ENCODE results near the gene SETX.

The SETX gene

DNA sequence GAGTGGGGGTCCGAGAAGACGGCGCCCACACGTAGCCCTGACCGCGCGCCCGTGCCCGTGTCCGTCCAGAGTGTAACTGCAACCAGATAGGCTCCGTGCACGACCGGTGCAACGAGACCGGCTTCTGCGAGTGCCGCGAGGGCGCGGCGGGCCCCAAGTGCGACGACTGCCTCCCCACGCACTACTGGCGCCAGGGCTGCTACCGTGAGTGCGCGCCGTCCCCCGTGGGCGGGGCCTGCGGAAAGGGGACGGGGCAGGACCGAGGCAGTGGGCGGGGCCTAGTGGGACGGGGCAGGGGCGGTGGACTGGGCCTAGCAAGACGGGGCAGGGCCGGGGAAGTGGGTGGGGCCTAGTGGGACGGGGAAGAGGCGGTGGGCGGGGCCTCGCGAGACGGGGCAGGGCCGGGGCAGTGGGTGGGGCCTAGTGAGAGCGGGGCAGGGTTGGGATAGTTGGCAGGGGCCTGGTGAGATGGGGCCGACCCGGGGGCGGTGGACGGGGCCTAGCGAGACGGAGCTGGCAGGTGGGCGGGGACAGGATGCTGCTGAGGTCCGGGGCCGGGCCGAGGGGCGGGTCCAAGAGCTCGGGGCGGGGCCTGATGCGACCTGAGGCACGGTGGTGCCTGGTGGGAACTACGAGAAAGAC, 113.8 kb downstream of the SETX start:
- DNase-seq (ENCODE audit: low spot score): peak; percentile 79

DNA sequence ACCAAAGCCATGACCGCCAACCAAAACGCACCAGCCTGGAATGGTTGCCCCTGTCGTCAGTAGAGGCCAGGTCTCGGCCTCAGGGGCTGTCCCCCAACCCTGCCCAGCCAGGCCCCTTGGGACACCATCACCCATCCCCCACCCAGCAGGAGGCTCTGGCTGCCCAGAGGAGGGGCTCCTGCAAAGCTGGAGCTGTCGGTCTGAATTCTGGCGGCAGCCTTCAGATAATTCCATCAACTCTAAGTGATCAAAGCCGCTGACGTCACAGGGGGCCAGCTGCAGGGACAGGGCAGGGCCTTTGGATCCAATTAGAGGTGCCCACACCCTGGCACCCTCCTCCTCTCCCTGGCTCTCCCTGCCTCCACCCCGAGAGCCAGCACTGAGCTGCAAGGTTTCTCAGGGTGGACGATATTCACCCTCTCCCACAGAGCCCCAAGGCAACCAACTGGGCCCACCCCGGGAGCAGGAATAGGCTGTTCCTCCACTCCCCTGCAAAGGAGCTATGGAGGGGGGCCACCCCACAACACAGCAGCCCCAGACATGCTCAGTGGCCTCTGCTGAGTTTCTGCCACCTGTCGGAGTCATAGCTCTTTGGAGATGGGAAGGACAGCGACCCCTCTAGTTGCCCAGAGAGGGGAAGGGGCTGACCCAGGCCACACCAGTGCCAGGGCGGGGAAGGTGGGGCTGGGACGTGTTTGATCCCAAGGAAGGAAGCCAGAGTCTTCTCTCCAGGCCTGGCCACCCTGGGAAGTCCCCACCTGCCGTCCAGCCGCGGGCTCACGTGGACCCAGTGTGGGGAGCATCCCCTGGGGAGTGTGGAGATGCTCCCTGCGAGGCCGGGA, 114.6 kb downstream of the SETX start:
- no peak for DNase-seq (ENCODE audit: low spot score)

DNA sequence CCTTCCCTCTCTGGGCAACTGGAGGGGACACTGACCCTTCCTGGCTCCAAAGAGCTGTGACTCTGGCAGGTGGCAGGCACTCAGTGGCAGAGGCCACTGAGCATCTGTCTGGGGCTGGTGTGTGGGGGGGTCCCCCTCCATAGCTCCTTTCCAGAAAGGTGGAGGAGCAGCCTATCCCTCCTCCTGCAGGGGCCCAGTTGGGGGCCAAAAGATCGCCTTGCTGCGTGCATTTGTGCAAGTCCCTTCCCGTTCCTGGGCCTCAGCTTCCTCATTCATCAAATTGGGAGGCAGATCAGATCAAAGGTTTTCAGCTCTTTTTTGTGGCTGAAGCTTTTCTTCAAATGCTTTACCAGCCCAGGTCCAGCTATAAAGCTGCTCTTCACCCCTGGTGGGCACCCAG, 115.3 kb downstream of the SETX start:
- DNase-seq (ENCODE audit: low spot score): no peak

DNA sequence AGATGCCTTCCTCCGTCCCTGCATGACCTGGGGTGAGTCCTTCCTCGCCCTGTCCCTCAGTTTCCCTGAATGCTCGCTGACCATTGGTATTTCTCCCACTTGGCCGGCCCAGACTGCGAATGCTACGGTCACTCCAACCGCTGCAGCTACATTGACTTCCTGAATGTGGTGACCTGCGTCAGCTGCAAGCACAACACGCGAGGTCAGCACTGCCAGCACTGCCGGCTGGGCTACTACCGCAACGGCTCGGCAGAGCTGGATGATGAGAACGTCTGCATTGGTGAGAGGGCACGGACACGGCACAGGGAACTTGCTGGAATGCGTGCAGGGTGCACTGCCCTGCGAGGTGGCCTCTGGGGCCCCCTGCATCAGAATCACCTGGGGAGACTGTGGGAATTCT, 115.8 kb downstream of the SETX start:
- peak; percentile 9 for DNase-seq (ENCODE audit: low spot score)

DNA sequence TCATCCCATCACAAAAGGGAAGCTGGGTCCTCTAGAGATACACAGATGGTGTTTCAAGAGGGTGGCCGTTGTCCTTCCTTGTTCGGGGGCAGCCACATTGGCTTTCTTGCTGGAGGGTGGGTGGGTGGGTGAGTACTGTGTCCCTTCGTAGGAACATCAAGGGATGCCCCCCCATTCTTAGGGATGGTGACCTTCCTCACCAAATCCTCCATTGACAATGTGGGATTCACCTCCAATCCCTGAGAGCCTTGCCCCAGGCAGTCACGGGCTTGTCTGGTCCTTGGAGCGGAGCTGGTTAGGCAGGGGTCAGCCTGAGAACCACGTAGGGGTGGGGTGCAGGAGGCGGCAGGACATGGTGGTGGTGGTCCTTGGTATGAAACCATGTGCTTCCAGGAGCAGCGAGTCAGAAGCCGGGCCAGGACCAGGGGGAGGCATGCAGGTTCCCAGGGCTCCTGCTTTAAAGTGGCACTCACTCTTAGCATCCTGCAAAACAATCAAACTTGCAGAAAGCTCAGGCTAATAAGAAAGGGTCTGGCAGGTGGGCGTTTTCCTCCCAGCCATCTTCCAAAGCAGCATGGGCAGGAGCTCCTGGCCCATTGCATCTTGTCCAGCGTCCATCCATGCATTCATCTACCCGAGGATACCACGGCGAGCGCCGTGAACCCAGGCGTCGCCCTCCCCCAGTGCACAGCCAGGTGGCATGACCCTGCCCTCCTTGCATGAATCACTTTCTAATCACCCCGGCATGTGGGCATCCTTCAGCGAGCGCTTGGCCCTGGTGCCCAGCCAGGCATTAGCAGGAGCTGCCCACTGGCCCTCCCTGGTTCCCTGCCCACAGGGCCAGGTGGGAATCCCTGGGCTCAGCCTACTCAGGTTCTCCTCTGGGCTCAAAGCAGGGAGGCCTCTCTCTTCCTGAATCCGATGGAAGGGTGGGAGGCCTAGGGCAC, 116.5 kb downstream of the SETX start:
- peak; percentile 42 for DNase-seq (ENCODE audit: low spot score)

DNA sequence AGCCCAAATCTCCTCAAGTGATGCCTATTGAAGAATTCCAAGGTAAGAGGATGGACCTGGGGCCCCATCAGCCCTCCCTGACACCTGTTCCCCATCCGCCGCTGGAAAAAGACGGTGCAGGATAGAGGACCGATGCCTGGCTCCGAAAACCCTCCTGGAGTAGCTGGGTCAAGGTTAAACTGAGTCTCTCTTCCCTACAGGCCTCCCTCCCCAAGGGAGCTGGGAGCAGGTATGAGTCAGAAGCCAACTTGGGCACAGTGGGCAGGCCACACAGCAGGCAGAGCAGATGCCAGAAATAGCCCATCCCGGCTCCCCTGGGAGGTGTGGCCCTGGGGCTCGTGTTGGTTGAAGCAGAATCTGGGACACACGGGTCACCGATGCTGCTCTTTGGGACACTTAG, 117.3 kb downstream of the SETX start:
- peak; percentile 49 for DNase-seq (ENCODE audit: low spot score)

DNA sequence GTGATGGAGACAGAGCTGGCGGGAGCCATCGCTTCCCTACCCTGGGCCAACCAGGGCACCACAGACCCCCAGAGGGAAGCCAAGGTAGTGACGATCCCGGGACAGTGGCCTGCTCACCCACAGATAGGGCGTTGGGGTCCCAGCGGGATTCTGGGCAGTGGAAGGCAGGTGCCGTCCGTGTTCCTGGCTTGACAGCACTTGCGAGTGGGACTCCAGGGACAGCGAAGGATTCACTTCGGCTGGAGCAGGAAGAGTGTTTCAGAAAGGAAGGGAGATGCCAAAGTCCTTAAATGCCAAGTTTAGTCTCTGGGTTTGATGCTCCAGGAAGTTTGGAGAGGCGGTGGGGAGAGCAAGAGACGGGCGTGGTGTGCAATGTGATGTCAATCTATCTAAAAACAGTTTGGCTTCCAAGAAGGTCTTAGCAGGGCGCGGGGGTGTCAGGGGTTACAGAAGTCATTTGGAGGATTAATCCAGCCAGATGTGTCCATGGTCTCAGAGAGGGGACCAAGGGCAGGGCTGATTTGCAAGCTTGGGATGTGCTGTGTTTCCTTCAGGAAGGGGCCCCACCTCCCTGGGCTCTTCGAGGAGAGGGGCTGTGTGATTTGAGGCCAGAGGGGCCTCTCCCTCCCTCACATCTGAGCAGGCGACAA, 118.0 kb downstream of the SETX start:
- DNase-seq (ENCODE audit: low spot score): no peak

DNA sequence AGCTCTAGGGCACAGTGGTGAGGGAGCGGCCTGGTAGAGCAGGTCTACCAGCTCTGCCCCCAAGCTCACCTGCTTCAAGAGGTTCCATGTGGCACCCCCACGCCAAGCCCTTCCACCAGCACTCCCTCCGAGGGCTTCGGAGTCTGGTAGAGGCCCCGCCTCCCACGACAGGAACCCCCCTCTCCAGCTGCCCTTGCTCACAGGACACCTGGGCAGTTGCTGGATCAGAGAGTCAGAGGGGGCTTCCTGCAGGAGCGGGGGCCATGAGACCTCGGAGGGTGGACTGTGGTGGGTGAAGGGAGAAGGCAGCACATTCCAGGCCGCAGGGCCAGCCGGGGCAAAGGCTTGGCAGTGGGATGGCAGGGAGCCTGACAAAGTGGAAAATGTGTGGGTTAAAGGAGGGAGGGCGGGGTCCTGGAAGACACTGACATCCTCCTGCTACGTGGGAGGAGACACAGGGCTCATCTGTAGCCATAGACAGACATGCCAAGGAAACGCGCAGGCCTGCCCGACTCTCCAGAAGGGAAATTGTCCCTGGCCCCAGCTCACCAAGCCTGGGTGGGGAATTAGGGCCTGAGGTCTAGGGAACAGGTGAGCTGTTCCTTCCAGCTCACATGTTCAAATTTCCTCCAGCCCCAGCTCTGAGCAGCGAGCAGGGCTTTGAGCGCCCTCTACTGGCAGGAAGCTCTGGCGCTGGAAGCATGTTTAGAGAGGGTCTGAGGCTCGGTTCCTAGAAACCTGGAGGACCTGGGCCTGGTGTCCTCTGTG, 118.7 kb downstream of the SETX start:
- DNase-seq (ENCODE audit: low spot score): peak; percentile 71

DNA sequence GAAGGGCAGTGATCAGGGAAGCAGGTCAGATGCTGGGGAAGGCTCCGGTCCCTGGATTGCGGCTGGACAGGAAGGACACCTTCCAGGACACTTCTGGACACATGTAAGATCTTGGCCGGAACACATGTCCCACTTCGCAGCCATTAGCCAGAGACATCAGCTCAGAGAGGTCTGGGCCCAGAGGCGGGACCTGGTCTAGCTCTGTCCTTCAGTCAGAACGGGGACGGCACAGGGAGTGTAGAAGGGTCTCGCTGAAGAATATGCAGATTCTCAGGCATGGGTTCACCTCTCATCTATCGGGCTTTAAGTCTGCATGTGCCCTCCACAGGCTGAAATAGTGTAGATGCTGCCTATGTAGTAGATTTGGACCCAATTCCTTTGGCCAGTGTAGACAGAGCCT, 119.7 kb downstream of the SETX start:
- DNase-seq (ENCODE audit: low spot score): no peak

DNA sequence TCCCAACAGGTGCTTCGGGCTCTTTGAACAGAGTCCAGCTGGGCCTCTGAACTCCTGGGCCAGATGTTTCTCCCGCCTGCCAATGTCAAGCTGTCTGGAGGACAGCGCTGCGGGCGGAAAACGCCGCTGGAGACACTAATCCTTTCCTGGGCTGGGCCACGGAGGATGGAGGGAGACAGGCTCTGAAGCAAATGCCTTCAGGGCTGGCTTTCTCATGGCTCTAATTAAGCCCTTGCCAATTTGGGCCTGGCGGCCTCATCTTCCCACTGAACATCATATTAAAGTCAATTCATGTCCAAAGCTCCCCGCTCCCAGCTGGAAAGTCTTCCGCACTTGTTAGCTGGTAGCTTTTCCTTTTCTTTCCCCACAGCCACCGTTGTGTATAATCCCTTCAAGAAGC, 120.3 kb downstream of the SETX start:
- DNase-seq (ENCODE audit: low spot score): no peak

DNA sequence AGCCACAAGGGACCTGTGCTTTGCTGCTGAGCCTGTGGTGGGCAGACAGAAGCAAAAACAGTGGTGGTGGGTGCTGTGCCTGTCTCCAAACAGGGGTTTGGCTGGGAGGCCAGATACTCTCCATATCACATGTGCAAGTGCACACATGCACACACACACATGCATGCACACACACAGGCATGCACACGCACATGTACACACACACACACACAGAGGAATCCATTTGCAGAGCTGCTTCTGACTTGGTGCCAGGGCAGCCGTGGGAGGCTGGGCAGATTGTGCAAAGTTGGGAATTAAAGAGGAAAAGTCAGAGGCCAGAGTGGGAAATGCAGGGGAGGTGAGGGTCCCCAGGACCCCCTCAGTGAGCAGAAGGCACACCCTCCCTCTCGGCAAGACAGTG, 121.6 kb downstream of the SETX start:
- no peak for DNase-seq (ENCODE audit: low spot score)

DNA sequence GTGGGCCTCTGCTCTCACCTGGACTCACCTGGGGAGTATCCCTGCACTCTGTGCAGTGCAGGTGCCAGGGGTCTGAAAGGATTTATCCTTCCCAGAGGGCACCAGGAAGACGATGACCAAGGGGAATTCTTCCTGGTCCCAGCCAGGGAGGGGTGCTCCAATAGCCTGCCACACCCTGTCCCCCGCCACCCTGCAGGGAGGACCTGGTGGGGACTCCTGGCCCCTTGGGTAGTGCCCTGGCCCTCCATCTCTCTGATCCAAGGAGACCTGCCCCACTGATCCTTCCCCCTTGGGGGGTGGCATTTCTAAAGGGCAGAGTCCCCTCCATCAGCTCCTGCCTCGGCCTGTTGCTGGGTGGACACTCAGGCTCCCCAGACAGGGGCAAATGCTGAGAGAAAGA, 122.3 kb downstream of the SETX start:
- DNase-seq (ENCODE audit: low spot score): no peak

DNA sequence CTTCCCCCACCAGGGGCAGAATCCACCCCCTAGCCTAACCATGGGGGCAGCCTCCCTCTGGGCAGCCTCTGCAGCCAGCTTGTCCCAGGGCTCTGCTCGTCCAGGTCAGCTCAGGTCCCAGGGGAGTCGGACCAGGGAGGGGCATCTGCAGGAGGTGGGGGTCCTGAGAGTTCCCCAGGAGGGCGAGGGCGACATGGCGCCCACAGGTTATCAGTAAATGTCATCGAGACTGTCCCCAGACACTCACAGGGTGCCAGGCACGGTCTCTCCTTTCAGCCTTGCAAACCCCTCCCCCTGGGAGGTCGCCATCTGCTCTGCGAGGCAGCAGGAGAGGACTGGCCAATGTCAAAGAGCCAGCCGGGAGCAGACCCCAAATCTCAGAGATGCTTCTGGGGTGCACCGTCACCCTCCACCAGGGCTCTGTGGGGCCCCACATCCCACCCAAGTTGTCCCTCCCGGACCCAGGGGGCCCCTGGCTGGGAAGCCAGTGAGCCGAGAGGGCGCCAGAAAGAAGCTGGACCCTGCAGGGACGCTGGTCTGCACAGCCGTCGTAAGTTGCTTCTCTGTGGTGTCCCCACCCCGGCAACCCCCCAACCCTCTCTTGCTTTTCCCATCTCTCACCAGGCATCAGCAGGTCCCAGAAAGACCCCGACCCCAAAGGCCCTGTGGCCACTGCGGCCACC, 123.6 kb downstream of the SETX start:
- no peak for DNase-seq (ENCODE audit: low spot score)

DNA sequence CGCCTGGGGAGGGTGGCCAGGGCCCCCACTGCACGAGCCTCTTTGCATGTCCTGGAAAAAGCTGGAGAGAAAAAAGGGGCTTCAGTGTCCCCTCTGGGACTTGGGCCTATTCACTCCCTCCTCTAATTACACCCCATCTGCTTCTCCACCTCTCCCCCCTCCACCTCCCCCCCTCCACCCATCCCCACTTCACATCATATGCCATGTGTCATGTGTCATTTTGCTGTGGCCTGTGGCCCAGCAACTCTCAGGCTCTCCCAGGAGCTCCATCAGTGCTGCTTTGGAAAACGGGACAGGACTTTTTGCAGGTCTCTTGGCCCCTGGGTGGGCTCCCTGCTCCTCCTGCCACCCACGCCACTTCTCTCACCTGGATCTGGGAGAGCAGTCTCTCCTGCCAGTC, 124.2 kb downstream of the SETX start:
- no peak for DNase-seq (ENCODE audit: low spot score)

DNA sequence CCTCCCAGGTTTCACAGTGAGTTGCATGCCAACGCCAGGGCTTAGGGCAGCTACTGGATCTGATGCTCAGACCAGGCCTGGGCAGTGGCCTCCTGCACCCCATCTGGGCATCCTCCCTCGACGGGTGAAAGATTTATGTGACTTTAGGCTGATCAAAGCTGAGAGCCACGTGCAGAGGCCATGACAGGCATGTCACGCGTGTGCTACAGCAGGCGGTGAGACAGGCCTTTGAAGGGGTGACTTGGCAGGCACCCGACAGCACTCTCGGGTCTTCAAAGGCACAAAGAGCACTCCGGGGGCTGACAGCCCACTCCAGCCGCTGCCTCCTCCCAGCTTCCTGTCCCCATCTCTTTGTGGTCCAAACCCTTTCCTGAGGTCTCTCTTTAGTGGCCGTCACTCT, 126.7 kb downstream of the SETX start:
- DNase-seq (ENCODE audit: low spot score): no peak

DNA sequence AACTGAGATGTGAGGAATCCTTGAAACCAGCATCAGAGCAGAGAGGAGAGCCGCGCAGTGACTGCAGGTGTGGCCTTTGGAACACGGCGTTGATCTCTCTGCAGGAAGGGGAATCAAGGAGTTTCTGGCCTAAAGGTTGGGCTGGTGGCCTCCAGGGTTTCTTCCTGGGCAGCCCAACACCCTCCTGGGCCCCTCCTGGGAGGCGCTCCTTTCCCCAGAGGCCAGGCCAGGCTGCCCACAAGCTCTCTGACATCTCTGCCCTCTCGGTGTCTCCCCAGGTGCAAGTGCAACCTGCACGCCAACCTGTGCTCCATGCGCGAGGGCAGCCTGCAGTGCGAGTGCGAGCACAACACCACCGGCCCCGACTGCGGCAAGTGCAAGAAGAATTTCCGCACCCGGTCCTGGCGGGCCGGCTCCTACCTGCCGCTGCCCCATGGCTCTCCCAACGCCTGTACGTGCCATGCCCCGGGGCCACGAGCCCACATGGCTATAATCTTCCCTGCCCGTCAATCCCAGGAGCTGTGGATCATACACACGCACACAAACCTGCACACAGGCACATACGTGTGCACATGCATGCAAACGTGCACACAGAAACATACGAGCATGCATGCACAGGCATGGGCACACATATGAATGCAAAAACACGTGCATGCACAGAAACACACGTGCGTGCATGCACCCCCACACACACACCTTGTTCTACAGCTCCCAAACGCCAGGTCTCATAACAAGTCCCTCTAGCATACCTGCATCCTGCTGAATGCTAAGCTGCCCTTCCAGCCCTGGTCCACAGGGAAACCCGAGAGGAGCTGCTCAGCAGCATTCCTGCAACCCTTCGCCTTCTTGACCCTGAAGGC, 128.0 kb downstream of the SETX start:
- DNase-seq (ENCODE audit: low spot score): no peak

DNA sequence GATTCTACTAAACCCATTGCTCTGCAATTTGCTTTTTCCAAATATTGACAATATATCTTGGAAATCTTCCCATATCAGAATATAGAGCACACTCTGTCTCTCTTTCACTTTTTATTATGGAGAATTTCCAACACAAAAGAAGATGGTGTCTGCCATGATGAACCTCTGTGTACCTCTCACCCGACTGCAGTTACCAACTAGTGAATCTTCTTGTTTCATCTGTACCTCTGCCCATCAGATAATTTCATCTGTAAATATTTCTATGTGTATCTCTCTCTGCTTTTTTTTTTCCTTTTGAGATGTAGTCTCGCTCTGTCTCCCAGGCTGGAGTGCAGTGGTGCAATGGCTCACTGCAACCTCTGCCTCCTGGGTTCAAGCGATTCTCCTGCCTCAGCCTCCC, 130.1 kb downstream of the SETX start:
- no peak for DNase-seq (ENCODE audit: low spot score)

DNA sequence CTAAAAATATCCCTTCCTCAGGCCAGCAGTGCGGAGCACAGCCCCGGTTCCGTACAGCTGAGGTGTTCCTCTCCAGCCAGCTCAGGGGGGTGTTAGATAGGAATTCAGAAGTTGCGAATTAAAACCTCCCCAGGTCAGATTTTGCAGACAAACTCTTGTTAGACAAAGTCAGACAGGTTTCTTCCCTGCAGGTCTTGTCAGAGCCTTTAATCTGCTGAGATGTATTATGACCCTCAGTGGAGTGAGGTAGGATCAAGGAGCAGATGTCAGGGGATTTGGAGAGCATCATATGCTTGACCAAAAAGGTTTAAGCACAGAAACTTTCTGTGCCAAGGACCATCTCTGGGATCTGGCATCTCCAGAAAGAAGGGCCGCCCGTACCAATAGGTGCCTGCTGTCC, 132.8 kb downstream of the SETX start:
- DNase-seq (ENCODE audit: low spot score): no peak

DNA sequence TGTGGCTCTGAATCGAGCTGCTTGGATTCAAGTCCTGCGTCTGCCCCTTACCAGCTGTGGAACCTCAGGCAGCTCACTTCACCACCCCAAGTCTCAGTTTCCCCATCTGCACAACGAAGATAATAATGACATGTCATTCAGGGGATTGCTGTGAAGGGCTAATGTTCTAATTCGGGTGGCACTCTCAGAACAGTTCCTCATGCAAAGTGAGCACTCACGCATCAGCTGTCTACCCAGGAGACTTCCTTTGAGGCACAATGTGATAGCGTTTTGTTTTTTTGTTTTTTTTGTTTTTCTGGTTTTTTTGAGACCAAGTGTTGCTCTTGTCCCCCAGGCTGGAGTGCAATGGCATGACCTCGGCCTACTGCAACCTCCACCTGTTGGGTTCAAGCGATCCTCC, 136.6 kb downstream of the SETX start:
- no peak for DNase-seq (ENCODE audit: low spot score)
